Right ventricle myocardium superior (tissue), 1 donor: ENCODE measurements around the gene SLC9A3. TPM values are rescaled to one million over a fixed set of nuclear protein-coding genes. Genes with fewer than 3 reads are reported as not detected.

Source experiments
- ATAC-seq: fragments of 200-7000 bp; cut with Tn5 transposase; one replicate; pipeline ENCODE4 v1.9.1; 2020; ENCODE audit warnings: mild to moderate bottlenecking; ENCODE audit not compliant: poor library complexity
- DNase-seq: peaks from one replicate; pipeline ENCODE4 v3.0.0-alpha.2; 2020
- intact Hi-C: fragments of 100-400 bp; cut with DNase I; formaldehyde crosslinking; loops from one replicate; pipeline ENCODE4 v1.11.2; 2022
- long read RNA-seq: library from polyadenylated mRNA; unstranded; transcript quantifications from one replicate; pipeline ENCODE4 v2.0.0, GENCODE V29; 2021
- total RNA-seq: library from RNA; stranded (reverse); fragmentation: NEBNext Ultra II Directional; extraction: Animal tissue kit (Norgen Biotek cat#: 25700); gene quantifications from one replicate; pipeline ENCODE4 v1.2.1, GENCODE V29; 2021
- donor health status: DM: no; HTN: yes; CAD: no; lungs with severe emphysema.

SLC9A3 gene
- total RNA-seq: 0.91 TPM
- long read RNA-seq: 0 reads

- intact Hi-C loops: no loop called here
- no peak for DNase-seq
- ATAC-seq: no peak
Observed at GRCh38 chr5:524234-524972, at the start of gene SLC9A3. Gene SLC9A3 (minus strand): TSS chr5:524449.

GRCh38 chr5:573976-574375 is 49.7 kb upstream of the SLC9A3 start:
- DNase-seq: no peak
- no peak for ATAC-seq
- intact Hi-C loops: no loop called here

GRCh38 chr5:573206-573605 is 49.0 kb upstream of the SLC9A3 start:
- no peak for ATAC-seq
- intact Hi-C loops: no loop called here
- DNase-seq: no peak

GRCh38 chr5:572398-573019 is 48.3 kb upstream of the SLC9A3 start:
- no peak for DNase-seq
- intact Hi-C loops: no loop called here
- no peak for ATAC-seq

GRCh38 chr5:571791-572190 is 47.5 kb upstream of the SLC9A3 start:
- ATAC-seq: no peak
- intact Hi-C loops: no loop called here
- no peak for DNase-seq

GRCh38 chr5:570886-571285 is 46.6 kb upstream of the SLC9A3 start:
- intact Hi-C loops: no loop called here
- DNase-seq: no peak
- ATAC-seq: no peak

- DNase-seq (no peak), ATAC-seq (no peak)
- intact Hi-C loops: no loop called here
Observed at GRCh38 chr5:570446-570845, 46.2 kb upstream of the SLC9A3 start.

GRCh38 chr5:569868-570361 is 45.7 kb upstream of the SLC9A3 start:
- ATAC-seq (no peak), DNase-seq (no peak)
- intact Hi-C loops: no loop called here

GRCh38 chr5:569358-569867 is 45.2 kb upstream of the SLC9A3 start:
- intact Hi-C loops: no loop called here
- ATAC-seq (no peak), DNase-seq (no peak)

GRCh38 chr5:568809-569208 is 44.6 kb upstream of the SLC9A3 start:
- ATAC-seq (no peak), DNase-seq (no peak)
- intact Hi-C loops: no loop called here

- DNase-seq (no peak), ATAC-seq (no peak)
- intact Hi-C loops: no loop called here
Observed at GRCh38 chr5:568061-568781, 44.0 kb upstream of the SLC9A3 start.

GRCh38 chr5:567664-568060 is 43.4 kb upstream of the SLC9A3 start:
- intact Hi-C loops: no loop called here
- ATAC-seq (no peak), DNase-seq (no peak)

- no peak for DNase-seq
- intact Hi-C loops: no loop called here
- no peak for ATAC-seq
Observed at GRCh38 chr5:566636-567309, 42.5 kb upstream of the SLC9A3 start.

GRCh38 chr5:565782-566440 is 41.7 kb upstream of the SLC9A3 start:
- no peak for ATAC-seq
- no peak for DNase-seq

GRCh38 chr5:561408-561807 is 37.2 kb upstream of the SLC9A3 start:
- DNase-seq: no peak
- intact Hi-C loops: no loop called here
- no peak for ATAC-seq

More at GRCh38 chr5:565782-566440, 41.7 kb upstream of the SLC9A3 start:
- intact Hi-C loops: no loop called here

GRCh38 chr5:560792-561166 is 36.5 kb upstream of the SLC9A3 start:
- ATAC-seq (no peak), DNase-seq (no peak)
- intact Hi-C loops: no loop called here

GRCh38 chr5:558871-559503 is 34.7 kb upstream of the SLC9A3 start:
- no peak for ATAC-seq
- no peak for DNase-seq
- intact Hi-C loops: no loop called here

- intact Hi-C loops: no loop called here
- no peak for DNase-seq
- no peak for ATAC-seq
Observed at GRCh38 chr5:558326-558725, 34.1 kb upstream of the SLC9A3 start.
